H1 (cell line): Measurements from ENCODE around the gene SAMD15. TPM values are rescaled to one million over a fixed set of nuclear protein-coding genes. Genes with fewer than 3 reads are reported as not detected.

Experiments used
- CTCF ChIA-PET: fragments of 300-600 bp; sonication (Branson Sonifier 250); formaldehyde crosslinking; loops from one replicate; lab custom pipeline; 2021; ENCODE audit not compliant: partially characterized antibody; lab: Charles Lee
- POLR2A ChIA-PET: fragments of 300-600 bp; sonication (Branson Sonifier 250); formaldehyde crosslinking; loops from one replicate; lab custom pipeline; 2021; ENCODE audit warnings: inconsistent platforms; ENCODE audit not compliant: partially characterized antibody; lab: Charles Lee
- DNase-seq, 2 experiments: peaks; one replicate each; pipeline versions ENCODE4 v3.0.0 to v3.0.0-alpha.2; 2010 to 2022; ENCODE audit warnings: low spot score in 2 of 2, low read depth in 1 of 2, mixed read lengths in 1 of 2
- FAIRE-seq: peaks from 2 replicates; lab custom pipeline; 2011; peaks lifted over from hg19 to GRCh38; lab: Jason Lieb, UNC
- H2AFZ ChIP-seq: 2 replicates; pipeline ENCODE4 v1.8.1; 2012; ENCODE audit warnings: low read length, inconsistent platforms
- H2AK5ac ChIP-seq: 2 replicates; pipeline ENCODE4 v1.6.1; 2013; ENCODE audit warnings: low read depth, low read length
- H2BK120ac ChIP-seq: replicated peaks from 2 replicates; pipeline ENCODE3; 2013; ENCODE audit warnings: low read depth, low read length, inconsistent platforms
- H2BK12ac ChIP-seq: 2 replicates; pipeline ENCODE4 v1.6.1; 2013; ENCODE audit warnings: low read depth, low read length
- H2BK15ac ChIP-seq: 2 replicates; pipeline ENCODE4 v1.6.1; 2013; ENCODE audit warnings: low read length
- H2BK20ac ChIP-seq: 2 replicates; pipeline ENCODE4 v1.6.1; 2013; ENCODE audit warnings: low read length
- H2BK5ac ChIP-seq: 2 replicates; pipeline ENCODE4 v1.6.1; 2013; ENCODE audit warnings: low read depth, low read length
- H3K14ac ChIP-seq: 2 replicates; pipeline ENCODE4 v1.6.1; 2013; ENCODE audit warnings: inconsistent platforms; ENCODE audit not compliant: insufficient read length
- H3K18ac ChIP-seq: 2 replicates; pipeline ENCODE4 v1.6.1; 2013; ENCODE audit warnings: low read length; ENCODE audit errors: extremely low read depth
- H3K23ac ChIP-seq: 2 replicates; pipeline ENCODE4 v1.6.1; 2013; ENCODE audit warnings: inconsistent platforms; ENCODE audit not compliant: insufficient read length
- H3K23me2 ChIP-seq: 2 replicates; pipeline ENCODE4 v1.6.1; 2013; ENCODE audit warnings: low read depth, low read length
- H3K27ac ChIP-seq: 2 replicates; pipeline ENCODE4 v1.6.1; 2011; ENCODE audit warnings: low read depth, low read length, inconsistent platforms
- H3K27me3 ChIP-seq, 4 experiments: replicated peaks in 1 of 4; 1 replicate in 1 of 4; 2 replicates in 3 of 4; pipeline versions ENCODE4 v1.6.1 to v1.8.1; 2011 to 2013; ENCODE audit warnings: low read length in 3 of 4, mild to moderate bottlenecking in 3 of 4, inconsistent platforms in 2 of 4, mixed read lengths in 2 of 4, moderate library complexity in 1 of 4; ENCODE audit not compliant: control insufficient read depth in 3 of 4, insufficient read depth in 3 of 4; ENCODE audit errors: extremely low read depth in 1 of 4
- H3K36me3 ChIP-seq, 4 experiments: 2 replicates each; pipeline versions ENCODE4 v1.6.1 to v1.8.1; 2011 to 2013; ENCODE audit warnings: mild to moderate bottlenecking in 4 of 4, low read length in 3 of 4, moderate library complexity in 2 of 4, control low read depth in 1 of 4, inconsistent platforms in 1 of 4; ENCODE audit not compliant: insufficient read depth in 4 of 4, control insufficient read depth in 2 of 4
- H3K4ac ChIP-seq: replicated peaks from 2 replicates; pipeline ENCODE3; 2013; ENCODE audit warnings: low read length, low read depth, mixed read lengths, inconsistent platforms; ENCODE audit not compliant: insufficient read length
- H3K4me1 ChIP-seq, 4 experiments: replicated peaks in 1 of 4; 1 replicate in 1 of 4; 2 replicates in 3 of 4; pipeline versions ENCODE4 v1.6.1 to v1.8.1; 2011 to 2013; ENCODE audit warnings: low read length in 3 of 4, inconsistent platforms in 2 of 4, mixed read lengths in 1 of 4; ENCODE audit not compliant: insufficient read depth in 4 of 4, control insufficient read depth in 3 of 4
- H3K4me2 ChIP-seq, 2 experiments: 2 replicates each; pipeline versions ENCODE4 v1.6.1 to v1.8.1; 2011 to 2013; ENCODE audit warnings: low read depth in 2 of 2, low read length in 2 of 2, control low read depth in 1 of 2, inconsistent platforms in 1 of 2, mild to moderate bottlenecking in 1 of 2; ENCODE audit not compliant: insufficient read depth in 1 of 2
- H3K4me3 ChIP-seq, 4 experiments: fragments of 200-600, 300-600 bp in 1 of 4; sonication (generic), shearing (Covaris generic), sonication (Bioruptor Twin) in 1 of 4; 2 replicates each; pipeline versions ENCODE4 v1.5.1 to v1.8.1; 2011 to 2016; ENCODE audit warnings: low read length in 4 of 4, low read depth in 3 of 4, control low read depth in 2 of 4, inconsistent platforms in 2 of 4, mild to moderate bottlenecking in 2 of 4, mixed read lengths in 1 of 4, moderate library complexity in 1 of 4; ENCODE audit not compliant: insufficient read depth in 2 of 4; ENCODE audit errors: extremely low read depth in 1 of 4
- H3K56ac ChIP-seq: replicated peaks from 2 replicates; pipeline ENCODE3; 2013; ENCODE audit warnings: low read depth, mild to moderate bottlenecking, mixed read lengths, low read length, inconsistent platforms; ENCODE audit not compliant: insufficient read length
- H3K79me1 ChIP-seq: 2 replicates; pipeline ENCODE4 v1.6.1; 2013; ENCODE audit warnings: low read depth, low read length, control low read depth
- H3K79me2 ChIP-seq, 2 experiments: 2 replicates each; pipeline versions ENCODE4 v1.6.1 to v1.8.1; 2012 to 2013; ENCODE audit warnings: low read length in 2 of 2, mild to moderate bottlenecking in 2 of 2, inconsistent platforms in 1 of 2; ENCODE audit not compliant: insufficient read depth in 2 of 2, control insufficient read depth in 1 of 2
- H3K9ac ChIP-seq, 4 experiments: replicated peaks in 1 of 4; 1 replicate in 1 of 4; 2 replicates in 3 of 4; pipeline versions ENCODE4 v1.6.1 to v1.8.1; 2011 to 2013; ENCODE audit warnings: low read depth in 3 of 4, low read length in 3 of 4, control low read depth in 2 of 4, mild to moderate bottlenecking in 2 of 4, moderate library complexity in 2 of 4, inconsistent platforms in 1 of 4; ENCODE audit errors: extremely low read depth in 1 of 4
- H3K9me3 ChIP-seq, 2 experiments: 2 replicates each; pipeline versions ENCODE4 v1.6.1 to v1.8.1; 2012 to 2013; ENCODE audit warnings: mild to moderate bottlenecking in 2 of 2, moderate library complexity in 2 of 2, control low read depth in 1 of 2, inconsistent platforms in 1 of 2, low read depth in 1 of 2, low read length in 1 of 2, mixed read lengths in 1 of 2; ENCODE audit not compliant: insufficient read depth in 2 of 2
- H4K20me1 ChIP-seq, 2 experiments: replicated peaks in 1 of 2; 2 replicates each; pipeline versions ENCODE3 to v1.8.1; 2011 to 2013; ENCODE audit warnings: inconsistent platforms in 2 of 2, low read length in 2 of 2, mild to moderate bottlenecking in 1 of 2; ENCODE audit not compliant: insufficient read depth in 2 of 2, control insufficient read depth in 1 of 2
- H4K5ac ChIP-seq: 2 replicates; pipeline ENCODE4 v1.6.1; 2013; ENCODE audit warnings: low read length, low read depth, mixed read lengths, inconsistent platforms; ENCODE audit not compliant: insufficient read length
- H4K8ac ChIP-seq: 2 replicates; pipeline ENCODE4 v1.8.0; 2013; ENCODE audit warnings: mild to moderate bottlenecking, moderate library complexity, low read length, inconsistent platforms; ENCODE audit not compliant: insufficient read depth; ENCODE audit errors: extremely low read depth
- H4K91ac ChIP-seq: replicated peaks from 2 replicates; pipeline ENCODE3; 2013; ENCODE audit warnings: low read length, mixed read lengths, inconsistent platforms; ENCODE audit not compliant: insufficient read length
- GABPA ChIP-seq: IDR thresholded peaks from 2 replicates; pipeline ENCODE4 v1.6.1; 2011; ENCODE audit warnings: mild to moderate bottlenecking, low read length, moderate library complexity, borderline replicate concordance; ENCODE audit not compliant: insufficient read depth
- SP4 ChIP-seq: IDR thresholded peaks from 2 replicates; pipeline ENCODE4 v1.6.1; 2012; ENCODE audit warnings: low read length, inconsistent platforms
- WGBS, 2 experiments: shearing (Covaris generic) in 1 of 2; methylation state at CpG; one replicate each; pipeline versions ENCODE4 v1.1.6 to v1.1.7; 2013 to 2015; ENCODE audit warnings: low lambda C conversion rate in 2 of 2, mixed read lengths in 2 of 2, inconsistent platforms in 1 of 2, low coverage in 1 of 2, missing lambda C conversion rate in 1 of 2; ENCODE audit not compliant: insufficient replicate concordance in 2 of 2, insufficient coverage in 1 of 2, insufficient read length in 1 of 2; ENCODE audit errors: extremely low coverage in 1 of 2, missing lambda C conversion rate in 1 of 2; 5-methylcytosine and 5-hydroxymethylcytosine counted together
- polyA plus RNA-seq, 7 experiments: library from polyadenylated mRNA; depleted of rRNA in 3 of 7; stranded (reverse) in 5 of 7; unstranded in 2 of 7; fragments of >200 nt in 5 of 7; fragments of 200-250 nt in 2 of 7; gene quantifications; 1 replicate in 5 of 7; 2 replicates in 1 of 7; 4 replicates in 1 of 7; pipeline versions ENCODE4 v1.2.1 to v1.2.3, GENCODE V29; 2011 to 2013; ENCODE audit warnings: missing spikeins in 2 of 7, mixed read lengths in 2 of 7
- total RNA-seq: library from RNA; stranded (reverse); fragmentation: NEBNext Ultra II Directional; extraction: Animal tissue kit (Norgen Biotek cat#: 25700); gene quantifications from 2 replicates; pipeline ENCODE4 v1.2.1, GENCODE V29; 2021

Gene SAMD15
- total and polyA plus RNA-seq, 2 of the 8 experiments (the other 6 are each of a cell fraction or from before 2014, with no cell fraction given) = 0.17 to 1.0 TPM

- Histone ChIP-seq H4K5ac (no peak overlapping the region), H3K18ac (no peak overlapping the region), H2BK12ac (no peak overlapping the region), H3K4me3 (no peak overlapping the region), H4K91ac (no peak overlapping the region), H3K79me1 (no peaks in the 10 kb centered on the region), H2BK5ac (no peak overlapping the region), H3K79me2 (no peaks in the 10 kb centered on the region), H2BK120ac (no peak overlapping the region), H3K14ac (no peak overlapping the region), H3K4me2 (no peak overlapping the region; a peak in 1 of 4 replicates), H3K23me2 (no peaks in the 10 kb centered on the region), H3K23ac (no peak overlapping the region), H4K8ac (no peak overlapping the region), H3K9ac (no peak overlapping the region), H3K4ac (no peak overlapping the region), H3K27me3 (no peaks in the 10 kb centered on the region), H4K20me1 (no peaks in the 10 kb centered on the region), H3K27ac (no peak overlapping the region), H3K9me3 (no peaks in the 10 kb centered on the region), H2AK5ac (no peak overlapping the region), H3K4me1 (peaks cover 3 to 11% (median 8%) of the 10 kb centered on the region in 4 experiments; a peak in 6 of 7 replicates), H2BK15ac (no peak overlapping the region), H3K56ac (no peak overlapping the region), H3K36me3 (peaks cover 0 to 14% (median 0%) of the 10 kb centered on the region in 4 experiments; a peak in 2 of 8 replicates), H2BK20ac (no peak overlapping the region), H2AFZ (no peak overlapping the region)
- DNase-seq = no peak
- ChIA-PET CTCF (interaction anchor here (0.6 to 1.6 kb wide), 6 partner anchors 11 to 107 kb away, joined by 3 to 6 read pairs (median 4); no protein-coding TSS in a partner anchor), POLR2A (interaction anchor here (0.9 to 1.7 kb wide), 2 partner anchors 8 to 13 kb away, joined by 3 to 5 read pairs; no protein-coding TSS in a partner anchor)
- WGBS, 2 experiments = 66% methylated on average over 3 of the region's 3 CpGs; no CpG with 5 or more reads in 1 of the 2 experiments
- TF ChIP-seq GABPA (no peak), SP4 (no peak)
- FAIRE-seq = no peak
Measured at GRCh38 chr14:77344377-77344996, 32.7 kb upstream of the SAMD15 start.
